Esophagus (tissue), 2 donors: ENCODE measurements around the gene TMEM213. TPM values are rescaled to one million over a fixed set of nuclear protein-coding genes. Genes with fewer than 3 reads are reported as not detected.

Source experiments
- H3K27ac ChIP-seq, 2 donors: one replicate each; pipeline ENCODE4 v1.5.1; 2013; ENCODE audit warnings: low read depth in 2 of 2, mild to moderate bottlenecking in 2 of 2, inconsistent platforms in 1 of 2, low read length in 1 of 2, moderate library complexity in 1 of 2
- H3K27me3 ChIP-seq, 2 donors: one replicate each; pipeline ENCODE4 v1.6.1; 2013; ENCODE audit warnings: low read length in 2 of 2, control low read depth in 1 of 2, mild to moderate bottlenecking in 1 of 2; ENCODE audit not compliant: insufficient read depth in 2 of 2, control insufficient read depth in 1 of 2
- H3K36me3 ChIP-seq, 2 donors: one replicate each; pipeline ENCODE4 v1.6.1; 2013; ENCODE audit warnings: low read length in 1 of 2; ENCODE audit not compliant: control insufficient read depth in 2 of 2, insufficient read depth in 2 of 2
- H3K4me1 ChIP-seq, 2 donors: one replicate each; pipeline ENCODE4 v1.6.1; 2013; ENCODE audit warnings: low read length in 1 of 2; ENCODE audit not compliant: control insufficient read depth in 2 of 2, insufficient read depth in 2 of 2
- H3K4me3 ChIP-seq, 2 donors: one replicate each; pipeline ENCODE4 v1.5.1; 2013; ENCODE audit warnings: low read length in 2 of 2, mild to moderate bottlenecking in 2 of 2, low read depth in 1 of 2, moderate library complexity in 1 of 2
- H3K9me3 ChIP-seq, 2 donors: one replicate each; pipeline ENCODE4 v1.6.1; 2013; ENCODE audit warnings: mild to moderate bottlenecking in 2 of 2, low read depth in 1 of 2, low read length in 1 of 2, moderate library complexity in 1 of 2; ENCODE audit not compliant: control insufficient read depth in 2 of 2, insufficient read depth in 1 of 2
- WGBS, 2 donors: extraction: QIAGEN DNeasy Blood & Tissue Kit; methylation state at CpG; one replicate each; pipeline ENCODE4 v1.1.7; 2013; 5-methylcytosine and 5-hydroxymethylcytosine counted together
- polyA plus RNA-seq, 2 donors: library from polyadenylated mRNA; stranded (reverse); fragments of 200-250 nt; gene quantifications; one replicate each; pipeline ENCODE4 v1.2.3, GENCODE V29; 2013
- donor health status: healthy with polysubstance abuse.
- donor health status: Bipolar disorder and iron deficiency.

Gene TMEM213
- polyA plus RNA-seq, 2 donors, result not detected

DNA sequence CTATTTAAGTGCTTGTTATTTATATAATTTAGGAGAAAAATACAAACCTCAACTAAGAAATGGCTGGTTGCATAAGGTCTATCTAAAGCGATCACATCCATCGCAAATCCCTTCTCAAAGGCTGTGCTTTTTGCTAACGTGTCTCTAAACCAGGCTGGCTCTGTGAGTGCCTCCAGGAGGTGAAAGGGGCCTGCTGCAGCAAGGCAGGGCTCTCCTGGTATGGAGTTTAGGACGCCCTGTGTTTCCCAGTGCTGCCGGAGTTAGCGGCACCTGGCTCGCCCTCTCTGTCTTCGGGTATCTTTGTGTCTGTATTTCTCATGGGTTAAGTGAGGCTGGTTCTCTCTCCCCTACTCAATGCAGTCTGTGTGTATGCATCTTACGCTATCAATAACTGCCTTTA lies 68.6 kb downstream of the TMEM213 start:
- H3K9me3 ChIP-seq, result peaks cover 0 to 2% of the 10 kb centered on the region in 2 donors
- H3K36me3 ChIP-seq, result peaks cover 0 to 4% of the 10 kb centered on the region in 2 donors
- no peaks in the 10 kb centered on the region for H3K27me3 ChIP-seq
- no peaks in the 10 kb centered on the region for H3K4me1 ChIP-seq
- 94 to 96% methylated on average over 9 of the region's 9 CpGs for WGBS, 2 donors
- H3K27ac ChIP-seq, result no peak overlapping the region
- no peak overlapping the region for H3K4me3 ChIP-seq

GRCh38 chr7:138867744-138868143 lies 70.0 kb downstream of the TMEM213 start:
- Histone ChIP-seq H3K27me3 (no peaks in the 10 kb centered on the region), H3K27ac (no peak overlapping the region), H3K9me3 (peaks cover 0 to 2% of the 10 kb centered on the region in 2 donors), H3K4me1 (no peaks in the 10 kb centered on the region), H3K4me3 (no peak overlapping the region), H3K36me3 (peaks cover 0 to 4% of the 10 kb centered on the region in 2 donors)
- WGBS, 2 donors, result 96 to 97% methylated on average over 19 of the region's 19 CpGs

GRCh38 chr7:138868711-138869110 lies 70.9 kb downstream of the TMEM213 start:
- H3K27ac ChIP-seq, result no peak overlapping the region
- H3K36me3 ChIP-seq, result peaks cover 0 to 4% of the 10 kb centered on the region in 2 donors
- H3K27me3 ChIP-seq, result no peaks in the 10 kb centered on the region
- WGBS, 2 donors, result 89 to 94% methylated on average over 14 of the region's 14 CpGs
- peaks cover 0 to 2% of the 10 kb centered on the region in 2 donors for H3K9me3 ChIP-seq
- no peaks in the 10 kb centered on the region for H3K4me1 ChIP-seq
- no peak overlapping the region for H3K4me3 ChIP-seq

GRCh38 chr7:138869353-138869752 lies 71.6 kb downstream of the TMEM213 start:
- Histone ChIP-seq H3K36me3 (peaks cover 0 to 4% of the 10 kb centered on the region in 2 donors), H3K27ac (no peak overlapping the region), H3K4me1 (no peaks in the 10 kb centered on the region), H3K27me3 (no peaks in the 10 kb centered on the region), H3K9me3 (peaks cover 0 to 2% of the 10 kb centered on the region in 2 donors), H3K4me3 (no peak overlapping the region)
- WGBS, 2 donors, result 98 to 99% methylated on average over 30 of the region's 30 CpGs

GRCh38 chr7:138871065-138871813 lies 73.4 kb downstream of the TMEM213 start:
- Histone ChIP-seq H3K27me3 (no peaks in the 10 kb centered on the region), H3K9me3 (peaks cover 0 to 2% of the 10 kb centered on the region in 2 donors), H3K27ac (no peak overlapping the region), H3K4me3 (no peak overlapping the region), H3K36me3 (peaks cover 0 to 4% of the 10 kb centered on the region in 2 donors), H3K4me1 (no peaks in the 10 kb centered on the region)
- 93 to 94% methylated on average over 21 of the region's 21 CpGs for WGBS, 2 donors

GRCh38 chr7:138871814-138872090 lies 74.0 kb downstream of the TMEM213 start:
- H3K27ac ChIP-seq, result no peak overlapping the region
- peaks cover 0 to 4% of the 10 kb centered on the region in 2 donors for H3K36me3 ChIP-seq
- no peaks in the 10 kb centered on the region for H3K27me3 ChIP-seq
- H3K4me3 ChIP-seq, result no peak overlapping the region
- 94% methylated on average over 5 of the region's 5 CpGs for WGBS, 2 donors
- no peaks in the 10 kb centered on the region for H3K4me1 ChIP-seq
- peaks cover 0 to 2% of the 10 kb centered on the region in 2 donors for H3K9me3 ChIP-seq

DNA sequence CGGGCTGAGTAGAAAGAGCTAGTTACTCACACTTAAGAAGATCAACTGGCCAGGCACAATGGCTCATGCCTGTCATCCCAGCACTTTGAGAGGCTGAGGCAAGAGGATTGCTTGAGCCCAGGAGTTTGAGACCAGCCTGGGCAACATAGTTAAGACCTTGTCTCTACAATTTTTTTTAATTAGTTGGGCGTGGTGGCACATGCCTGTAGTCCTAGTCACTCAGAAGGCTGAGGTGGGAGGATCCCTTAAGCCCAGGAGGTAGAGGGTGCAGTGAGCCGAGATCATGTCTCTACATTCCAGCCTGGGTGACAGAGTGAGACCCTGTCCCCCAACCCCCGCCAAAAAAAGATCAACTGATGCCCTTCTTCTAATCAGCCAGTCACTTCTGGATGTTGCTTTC lies 74.8 kb downstream of the TMEM213 start:
- no peak overlapping the region for H3K27ac ChIP-seq
- peaks cover 0 to 4% of the 10 kb centered on the region in 2 donors for H3K36me3 ChIP-seq
- no peak overlapping the region for H3K4me3 ChIP-seq
- peaks cover 0 to 2% of the 10 kb centered on the region in 2 donors for H3K9me3 ChIP-seq
- 75 to 83% methylated on average over 4 of the region's 4 CpGs for WGBS, 2 donors
- no peaks in the 10 kb centered on the region for H3K27me3 ChIP-seq
- H3K4me1 ChIP-seq, result no peaks in the 10 kb centered on the region

DNA sequence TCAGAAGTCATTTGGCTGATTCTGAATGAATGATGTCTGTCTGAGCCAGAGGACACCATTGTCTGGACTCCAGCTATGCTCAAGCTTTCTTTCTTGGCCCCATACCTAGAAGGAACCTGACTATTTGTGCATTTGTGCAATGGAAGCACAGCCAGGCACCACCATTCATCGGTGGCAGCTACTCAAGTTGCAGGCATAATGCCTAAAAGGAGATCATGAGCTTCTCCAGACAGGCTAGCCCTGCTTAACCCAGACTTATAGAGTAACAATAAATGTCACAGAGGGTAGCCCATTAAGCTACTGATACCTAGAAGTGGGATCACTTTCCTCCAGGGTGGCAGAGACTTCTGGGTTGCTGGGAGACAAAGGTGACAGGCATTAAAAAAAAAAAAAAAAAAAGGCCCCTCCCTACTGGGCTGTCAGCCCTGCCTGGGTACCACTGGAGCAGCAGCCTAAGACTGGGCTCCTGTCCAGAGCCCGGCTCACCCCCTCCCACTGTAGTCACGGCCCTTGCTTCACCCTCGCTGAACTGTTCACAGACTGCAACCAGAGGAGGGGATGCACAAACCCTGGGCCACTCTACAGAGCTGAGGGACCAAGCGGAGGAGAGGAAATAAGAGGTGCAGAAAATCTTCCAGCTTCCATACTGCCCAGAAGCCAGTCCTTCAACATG lies 75.6 kb downstream of the TMEM213 start:
- Histone ChIP-seq H3K27me3 (no peaks in the 10 kb centered on the region), H3K27ac (no peak overlapping the region), H3K9me3 (peaks cover 0 to 2% of the 10 kb centered on the region in 2 donors), H3K4me1 (no peaks in the 10 kb centered on the region), H3K36me3 (peaks cover 0 to 4% of the 10 kb centered on the region in 2 donors), H3K4me3 (no peak overlapping the region)
- 74 to 86% methylated on average over 5 of the region's 5 CpGs for WGBS, 2 donors

DNA sequence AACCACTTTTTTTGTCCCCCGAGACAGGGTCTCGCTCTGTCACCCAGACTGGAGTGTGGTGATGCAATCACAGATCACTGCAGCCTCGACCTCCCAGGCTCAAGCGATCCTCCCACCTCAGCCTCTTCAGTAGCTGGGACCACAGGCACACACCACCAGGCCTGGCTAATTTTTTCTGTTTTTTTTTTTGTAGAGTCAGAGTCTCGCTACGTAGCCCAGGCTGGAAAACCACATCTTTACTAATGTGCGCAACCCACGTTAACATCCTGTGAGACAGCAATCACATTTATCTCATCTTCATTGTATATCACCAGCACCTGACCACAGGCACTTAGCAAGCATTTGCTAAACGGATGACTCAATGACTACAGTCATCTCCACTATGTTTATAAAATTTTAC lies 78.0 kb downstream of the TMEM213 start:
- no peaks in the 10 kb centered on the region for H3K9me3 ChIP-seq
- H3K4me1 ChIP-seq, result no peaks in the 10 kb centered on the region
- no peaks in the 10 kb centered on the region for H3K27me3 ChIP-seq
- 73 to 81% methylated on average over 9 of the region's 9 CpGs for WGBS, 2 donors
- no peak overlapping the region for H3K27ac ChIP-seq
- no peak overlapping the region for H3K4me3 ChIP-seq
- H3K36me3 ChIP-seq, result no peaks in the 10 kb centered on the region

GRCh38 chr7:138876326-138876725 lies 78.5 kb downstream of the TMEM213 start:
- WGBS, 2 donors, result 87 to 94% methylated on average over 4 of the region's 4 CpGs
- Histone ChIP-seq H3K36me3 (no peaks in the 10 kb centered on the region), H3K27ac (no peak overlapping the region), H3K9me3 (no peaks in the 10 kb centered on the region), H3K4me3 (no peak overlapping the region), H3K4me1 (no peaks in the 10 kb centered on the region), H3K27me3 (no peaks in the 10 kb centered on the region)
